ENCODE results near the gene THSD8. TPM values are rescaled to one million over a fixed set of nuclear protein-coding genes. Genes with fewer than 3 reads are reported as not detected.

THSD8 gene
- under 1 TPM in 1 of 2 donors, not detected in 1; 0.33 TPM for total RNA-seq
- under 1 TPM; 0.22 to 0.35 TPM for polyA plus RNA-seq

GRCh38 chr19:12801466-12802266 is at the start of gene THSD8, which contains the start of gene PRDX2:
Gene THSD8, plus strand, starts transcription at chr19:12802069. Its CDS starts 3 bp downstream, at chr19:12802072.
Gene PRDX2, minus strand, starts transcription at chr19:12801800. Its CDS starts 539 bp downstream, at chr19:12801261.
- H3K4me3 ChIP-seq (ENCODE audit: low read depth in 1 of 3, low read length in 3 of 3): peak within 1 kb of the TSS; percentile 55 to 78 (median 59)

GRCh38 chr19:12754465-12755196 is 47.2 kb upstream of the THSD8 start:
- 66% methylated on average over 50 of the region's 50 CpGs for WGBS
- peaks cover 0 to 2% (median 0%) of the 10 kb centered on the region in 4 donors for H3K27me3 ChIP-seq (ENCODE audit: control insufficient read depth in 4 of 4, insufficient read depth in 4 of 4, low read length in 3 of 4)

More at GRCh38 chr19:12801466-12802266, at the start of gene THSD8, which contains the start of gene PRDX2:
- H3K9me3 ChIP-seq (ENCODE audit: control insufficient read depth in 4 of 4, low read length in 3 of 4): no peaks in the 10 kb centered on the region
- peak within 1 kb of the TSS; percentile 57 to 62 for H3K27ac ChIP-seq (ENCODE audit: low read depth in 1 of 2, low read length in 2 of 2)
- peaks cover 0 to 26% (median 18%) of the 10 kb centered on the region in 4 donors for H3K4me1 ChIP-seq (ENCODE audit: control insufficient read depth in 4 of 4, insufficient read depth in 4 of 4, low read length in 3 of 4)
- no peak for TF ChIP-seq HNF4G (IDR thresholded peaks at IDR 0.05)
- peak in 1 of 2 donors; percentile 80 for TF ChIP-seq EGR1 (IDR thresholded peaks at IDR 0.05; ENCODE audit: low read depth in 2 of 2)
- TF ChIP-seq HNF4A (conservative IDR thresholded peaks at IDR 0.05): peak; percentile 51 to 56
- TF ChIP-seq RXRA (IDR thresholded peaks at IDR 0.05): peak; percentile 32 to 65
- peak; percentile 8 for TF ChIP-seq SP1 (IDR thresholded peaks at IDR 0.05)
- TF ChIP-seq FOXA1 (IDR thresholded peaks at IDR 0.05): no peak
- TF ChIP-seq REST (IDR thresholded peaks at IDR 0.05): peak; percentile 12
- H3K9ac ChIP-seq (ENCODE audit: low read depth in 1 of 2, low read length in 2 of 2): peak within 1 kb of the TSS; percentile 34 to 73
- no peaks in the 10 kb centered on the region for H3K27me3 ChIP-seq (ENCODE audit: control insufficient read depth in 4 of 4, insufficient read depth in 4 of 4, low read length in 3 of 4)
- H3K36me3 ChIP-seq (ENCODE audit: control insufficient read depth in 4 of 4, insufficient read depth in 3 of 4, low read depth in 1 of 4, low read length in 3 of 4): peaks cover 0 to 6% (median 1%) of the 10 kb centered on the region in 4 donors
- peak; percentile 90 for DNase-seq (ENCODE audit: low spot score)
- under 1% methylated on average over 78 of the region's 78 CpGs for WGBS

More at GRCh38 chr19:12754465-12755196, 47.2 kb upstream of the THSD8 start:
- Histone ChIP-seq H3K4me1 (ENCODE audit: control insufficient read depth in 4 of 4, insufficient read depth in 4 of 4, low read length in 3 of 4) (peaks cover 2 to 8% (median 6%) of the 10 kb centered on the region in 4 donors), H3K27ac (ENCODE audit: low read depth in 1 of 2, low read length in 2 of 2) (no peak overlapping the region), H3K9me3 (ENCODE audit: control insufficient read depth in 4 of 4, low read length in 3 of 4) (no peaks in the 10 kb centered on the region), H3K4me3 (ENCODE audit: low read depth in 1 of 3, low read length in 3 of 3) (no peak overlapping the region), H3K36me3 (ENCODE audit: control insufficient read depth in 4 of 4, insufficient read depth in 3 of 4, low read depth in 1 of 4, low read length in 3 of 4) (no peaks in the 10 kb centered on the region), H3K9ac (ENCODE audit: low read depth in 1 of 2, low read length in 2 of 2) (no peak overlapping the region)
- no peak for TF ChIP-seq ZBTB33 (IDR thresholded peaks at IDR 0.05)
- no peak for DNase-seq (ENCODE audit: low spot score)

Data from liver (tissue), 9 donors.